ENCODE data around the gene IL1RAPL2.

IL1RAPL2 gene

GRCh38 chrX:105565856-105566255 is 999.9 kb downstream of the IL1RAPL2 start:
- TF ChIP-seq CTCF (conservative IDR thresholded peaks at IDR 0.05): no peak
- H3K27ac ChIP-seq: no peak overlapping the region

- H3K27ac ChIP-seq: no peak overlapping the region
Observed at GRCh38 chrX:105567082-105567481, 1001.1 kb downstream of the IL1RAPL2 start.

GRCh38 chrX:105608745-105609144 is 1042.7 kb downstream of the IL1RAPL2 start:
- TF ChIP-seq CTCF (conservative IDR thresholded peaks at IDR 0.05): no peak
- H3K27ac ChIP-seq: no peak overlapping the region

More at GRCh38 chrX:105567082-105567481, 1001.1 kb downstream of the IL1RAPL2 start:
- no peak for TF ChIP-seq CTCF (conservative IDR thresholded peaks at IDR 0.05)

- TF ChIP-seq CTCF (conservative IDR thresholded peaks at IDR 0.05): no peak
Observed at GRCh38 chrX:105609530-105609929, 1043.5 kb downstream of the IL1RAPL2 start.

GRCh38 chrX:105610411-105610810 is 1044.4 kb downstream of the IL1RAPL2 start:
- no peak for TF ChIP-seq CTCF (conservative IDR thresholded peaks at IDR 0.05)
- H3K27ac ChIP-seq: no peak overlapping the region

More at GRCh38 chrX:105609530-105609929, 1043.5 kb downstream of the IL1RAPL2 start:
- no peak overlapping the region for H3K27ac ChIP-seq

- TF ChIP-seq CTCF (conservative IDR thresholded peaks at IDR 0.05): no peak
- no peak overlapping the region for H3K27ac ChIP-seq
Observed at GRCh38 chrX:105618393-105619101, 1052.5 kb downstream of the IL1RAPL2 start.

GRCh38 chrX:105634180-105634579 is 1068.2 kb downstream of the IL1RAPL2 start:
- no peak for TF ChIP-seq CTCF (conservative IDR thresholded peaks at IDR 0.05)
- no peak overlapping the region for H3K27ac ChIP-seq

Data from VCaP (cell line).